Measurements from ENCODE around the gene RNF126.

Gene RNF126

GRCh38 chr19:661427-662196 is 1.4 kb downstream of the RNF126 start:
- DNase-seq, result no peak

- DNase-seq, result no peak
Measured at GRCh38 chr19:660793-661426, 2.1 kb downstream of the RNF126 start.

- no peak for DNase-seq
Measured at GRCh38 chr19:658916-659839, 3.8 kb downstream of the RNF126 start.

- DNase-seq, result no peak
Measured at GRCh38 chr19:658059-658839, 4.8 kb downstream of the RNF126 start.

- no peak for DNase-seq
Measured at GRCh38 chr19:657611-658010, 5.4 kb downstream of the RNF126 start.

- DNase-seq, result no peak
Measured at GRCh38 chr19:656751-657559, 6.1 kb downstream of the RNF126 start.

GRCh38 chr19:655691-656090 is 7.3 kb downstream of the RNF126 start:
- no peak for DNase-seq

GRCh38 chr19:653425-653824 is 9.6 kb downstream of the RNF126 start:
- DNase-seq, result no peak

- DNase-seq, result no peak
Measured at GRCh38 chr19:652467-653389, 10.3 kb downstream of the RNF126 start.

- no peak for DNase-seq
Measured at GRCh38 chr19:651991-652390, 11.0 kb downstream of the RNF126 start.

GRCh38 chr19:651114-651818 is 11.7 kb downstream of the RNF126 start:
- DNase-seq, result no peak

GRCh38 chr19:650121-650520 is 12.9 kb downstream of the RNF126 start:
- no peak for DNase-seq

GRCh38 chr19:648904-649801 is 13.9 kb downstream of the RNF126 start:
- DNase-seq, result no peak

- DNase-seq, result no peak
Measured at GRCh38 chr19:648305-648704, 14.7 kb downstream of the RNF126 start.

GRCh38 chr19:647566-648284 is 15.3 kb downstream of the RNF126 start:
- DNase-seq, result no peak

GRCh38 chr19:646779-647565 is 16.0 kb downstream of the RNF126 start:
- no peak for DNase-seq

Measured in NCI-H510A treated with DMSO at 0.1 percent for 48 hours (cell line).